A172 (cell line): ENCODE measurements around the gene PCDHGA2. TPM values are rescaled to one million over a fixed set of nuclear protein-coding genes. Genes with fewer than 3 reads are reported as not detected.
"Not testable (repeated sequence)": the region's sequence is repeated elsewhere in the genome, so short reads cannot be mapped to it uniquely, and the experiment has no call there.

Experiments
- DNase-seq: peaks from one replicate; pipeline ENCODE4 v3.0.0-alpha.2; 2015; ENCODE audit warnings: low spot score
- total RNA-seq: library from RNA; depleted of rRNA; stranded (reverse); fragments of >200 nt; shearing (Covaris generic); gene quantifications from 2 replicates; pipeline ENCODE4 v1.2.3, GENCODE V29; 2014; rRNA removed

Gene PCDHGA2
- total RNA-seq, 1 experiment from 2014 or later = 1.1 TPM

GRCh38 chr5:141382469-141383294, 44.1 kb downstream of the PCDHGA2 start, which contains the start of gene PCDHGA7:
Gene PCDHGA7 (plus strand): TSS chr5:141382742. CDS start chr5:141382900, 158 bp downstream.
- DNase-seq = no peak

DNA sequence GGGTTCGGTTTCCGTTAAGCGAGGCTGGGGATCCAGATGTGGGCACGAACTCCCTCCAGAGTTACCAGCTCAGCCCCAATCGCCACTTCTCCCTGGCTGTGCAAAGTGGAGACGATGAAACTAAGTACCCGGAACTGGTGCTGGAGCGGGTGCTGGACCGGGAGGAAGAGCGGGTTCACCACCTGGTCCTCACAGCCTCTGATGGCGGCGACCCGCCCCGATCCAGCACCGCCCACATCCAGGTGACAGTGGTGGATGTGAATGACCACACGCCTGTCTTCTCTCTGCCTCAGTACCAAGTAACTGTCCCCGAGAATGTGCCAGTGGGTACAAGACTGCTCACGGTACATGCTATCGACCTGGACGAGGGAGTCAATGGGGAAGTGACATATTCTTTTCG, 44.8 kb downstream of the PCDHGA2 start:
- no peak for DNase-seq

- DNase-seq = no peak
Measured at GRCh38 chr5:141384471-141385267, 46.1 kb downstream of the PCDHGA2 start.

GRCh38 chr5:141387557-141388311, 49.2 kb downstream of the PCDHGA2 start, which contains the start of gene PCDHGB4:
Gene PCDHGB4 (plus strand): TSS chr5:141387698. CDS start chr5:141387885, 187 bp downstream.
- DNase-seq = not testable (repeated sequence)

DNA sequence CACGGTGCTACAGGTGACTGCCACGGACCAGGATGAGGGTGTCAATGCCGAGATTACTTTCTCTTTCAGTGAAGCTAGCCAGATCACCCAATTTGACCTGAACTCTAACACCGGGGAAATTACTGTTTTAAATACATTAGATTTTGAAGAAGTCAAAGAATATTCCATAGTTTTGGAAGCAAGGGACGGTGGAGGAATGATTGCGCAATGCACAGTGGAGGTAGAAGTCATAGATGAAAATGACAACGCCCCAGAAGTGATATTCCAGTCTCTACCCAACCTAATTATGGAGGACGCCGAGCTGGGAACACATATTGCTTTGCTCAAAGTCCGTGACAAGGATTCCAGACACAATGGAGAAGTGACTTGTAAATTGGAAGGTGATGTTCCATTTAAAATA, 50.1 kb downstream of the PCDHGA2 start:
- no peak for DNase-seq

DNA sequence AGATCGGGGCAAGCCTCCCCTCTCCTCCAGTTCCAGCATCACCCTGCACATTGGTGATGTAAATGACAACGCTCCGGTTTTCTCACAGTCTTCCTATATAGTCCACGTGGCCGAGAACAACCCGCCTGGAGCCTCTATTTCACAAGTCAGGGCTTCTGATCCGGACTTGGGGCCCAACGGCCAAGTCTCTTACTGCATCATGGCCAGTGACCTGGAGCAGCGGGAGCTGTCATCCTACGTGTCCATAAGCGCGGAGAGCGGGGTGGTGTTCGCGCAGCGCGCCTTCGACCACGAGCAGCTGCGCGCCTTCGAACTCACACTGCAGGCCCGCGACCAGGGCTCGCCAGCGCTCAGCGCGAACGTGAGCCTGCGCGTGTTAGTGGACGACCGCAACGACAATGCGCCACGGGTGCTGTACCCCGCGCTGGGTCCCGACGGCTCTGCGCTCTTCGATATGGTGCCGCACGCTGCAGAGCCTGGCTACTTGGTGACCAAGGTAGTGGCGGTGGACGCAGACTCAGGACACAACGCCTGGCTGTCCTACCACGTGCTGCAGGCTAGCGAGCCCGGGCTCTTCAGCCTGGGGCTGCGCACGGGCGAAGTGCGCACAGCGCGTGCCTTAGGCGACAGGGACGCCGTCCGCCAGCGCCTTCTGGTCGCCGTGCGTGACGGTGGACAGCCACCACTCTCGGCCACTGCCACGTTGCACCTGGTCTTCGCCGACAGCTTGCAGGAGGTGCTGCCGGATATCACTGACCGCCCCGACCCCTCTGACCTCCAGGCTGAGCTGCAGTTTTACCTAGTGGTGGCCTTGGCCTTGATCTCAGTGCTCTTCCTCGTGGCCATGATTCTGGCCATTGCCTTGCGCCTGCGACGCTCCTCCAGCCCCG, 50.8 kb downstream of the PCDHGA2 start:
- no peak for DNase-seq

DNA sequence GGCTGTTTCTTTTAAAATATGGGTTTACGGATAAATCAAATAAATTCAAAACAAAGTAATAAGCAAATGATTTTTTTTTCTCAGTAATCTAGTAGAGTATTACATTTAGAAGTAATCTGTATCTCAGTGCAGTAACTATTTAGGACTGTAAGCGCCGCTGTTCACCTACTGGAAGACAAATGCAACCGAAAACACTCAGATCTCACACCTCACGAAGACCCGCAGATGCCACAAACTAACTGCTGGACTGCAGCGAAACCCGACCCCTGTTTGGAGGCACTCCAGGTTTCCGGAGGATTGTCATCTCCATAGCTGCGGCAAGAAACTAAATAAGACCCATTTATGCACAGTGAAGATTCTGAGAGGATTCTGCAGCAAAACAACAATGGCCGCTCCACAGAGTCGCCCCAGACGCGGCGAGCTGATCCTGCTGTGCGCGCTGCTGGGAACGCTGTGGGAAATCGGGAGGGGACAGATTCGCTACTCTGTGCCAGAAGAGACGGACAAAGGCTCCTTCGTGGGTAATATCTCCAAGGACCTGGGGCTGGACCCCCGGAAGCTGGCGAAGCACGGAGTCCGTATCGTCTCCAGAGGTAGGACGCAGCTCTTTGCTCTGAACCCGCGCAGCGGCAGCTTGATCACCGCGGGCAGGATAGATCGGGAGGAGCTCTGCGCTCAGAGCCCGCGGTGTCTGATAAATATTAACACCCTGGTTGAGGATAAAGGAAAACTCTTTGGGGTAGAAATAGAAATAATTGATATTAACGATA, 54.1 kb downstream of the PCDHGA2 start, which contains the start of gene PCDHGA8:
TSS of gene PCDHGA8 (plus strand) at position 205 of the 770 bp plus-strand sequence. CDS start at position 386, 181 bp downstream.
- DNase-seq = no peak

Other genes starting within 250 kb of the PCDHGA2 start
- 0.41 and 0.59 TPM in 2 replicates for gene PCDHB2, start 244.1 kb upstream of the PCDHGA2 start, total RNA-seq
- gene PCDHB3, start 238.3 kb upstream of the PCDHGA2 start, total RNA-seq = 19.9 and 22.0 TPM in 2 replicates
- 0.26 and 1.7 TPM in 2 replicates for gene PCDHB4, start 216.9 kb upstream of the PCDHGA2 start, total RNA-seq
- gene PCDHB5, start 203.6 kb upstream of the PCDHGA2 start, total RNA-seq = 45.5 and 52.8 TPM in 2 replicates
- 0.79 and 1.7 TPM in 2 replicates for gene PCDHB6, start 188.7 kb upstream of the PCDHGA2 start, total RNA-seq
- gene PCDHB7, start 166.1 kb upstream of the PCDHGA2 start, total RNA-seq = 5.2 and 6.9 TPM in 2 replicates
- gene PCDHB8, start 161.0 kb upstream of the PCDHGA2 start, total RNA-seq = 7.0 and 7.5 TPM in 2 replicates
- 4.2 and 7.9 TPM in 2 replicates for gene PCDHB16, start 156.4 kb upstream of the PCDHGA2 start, total RNA-seq
- 11.1 and 11.2 TPM in 2 replicates for gene PCDHB9, start 151.6 kb upstream of the PCDHGA2 start, total RNA-seq
- gene PCDHB10, start 146.4 kb upstream of the PCDHGA2 start, total RNA-seq = 3.9 and 7.1 TPM in 2 replicates
- gene PCDHB11, start 139.1 kb upstream of the PCDHGA2 start, total RNA-seq = 1.7 and 2.0 TPM in 2 replicates
- gene PCDHB12, start 130.0 kb upstream of the PCDHGA2 start, total RNA-seq = 0.69 and 2.5 TPM in 2 replicates
- 1.1 TPM in 2 replicates for gene PCDHB13, start 124.8 kb upstream of the PCDHGA2 start, total RNA-seq
- 17.6 and 18.2 TPM in 2 replicates for gene PCDHB14, start 115.4 kb upstream of the PCDHGA2 start, total RNA-seq
- gene PCDHB15, start 93.4 kb upstream of the PCDHGA2 start, total RNA-seq = 0.26 and 1.0 TPM in 2 replicates
- gene SLC25A2, start 34.7 kb upstream of the PCDHGA2 start, total RNA-seq = not detected in 2 replicates
- gene TAF7, start 18.0 kb upstream of the PCDHGA2 start, total RNA-seq = 109 and 119 TPM in 2 replicates
- gene PCDHGA1, start 8.2 kb upstream of the PCDHGA2 start, total RNA-seq = 1.5 and 1.6 TPM in 2 replicates
- 0.14 TPM in 1 of 2 replicates, not detected in the other for gene PCDHGA3, start 5.1 kb downstream of the PCDHGA2 start, total RNA-seq
- 1.2 and 2.0 TPM in 2 replicates for gene PCDHGB1, start 11.3 kb downstream of the PCDHGA2 start, total RNA-seq
- 1.1 and 1.4 TPM in 2 replicates for gene PCDHGA4, start 16.3 kb downstream of the PCDHGA2 start, total RNA-seq
- 0.34 and 1.6 TPM in 2 replicates for gene PCDHGB2, start 21.2 kb downstream of the PCDHGA2 start, total RNA-seq
- 0.41 and 0.48 TPM in 2 replicates for gene PCDHGA5, start 25.4 kb downstream of the PCDHGA2 start, total RNA-seq
- gene PCDHGB3, start 31.5 kb downstream of the PCDHGA2 start, total RNA-seq = 0.81 and 1.7 TPM in 2 replicates
- gene PCDHGA6, start 35.1 kb downstream of the PCDHGA2 start, total RNA-seq = 1.9 and 2.5 TPM in 2 replicates
- gene PCDHGA7, start 44.0 kb downstream of the PCDHGA2 start, total RNA-seq = 0.69 TPM in 2 replicates
- 0.07 TPM in 2 replicates for gene PCDHGB4, start 48.9 kb downstream of the PCDHGA2 start, total RNA-seq
- gene PCDHGA8, start 53.9 kb downstream of the PCDHGA2 start, total RNA-seq = 0.05 and 0.31 TPM in 2 replicates
- 0.10 TPM in 1 of 2 replicates, not detected in the other for gene PCDHGB5, start 59.2 kb downstream of the PCDHGA2 start, total RNA-seq
- 2.8 and 3.4 TPM in 2 replicates for gene PCDHGA9, start 64.0 kb downstream of the PCDHGA2 start, total RNA-seq
- 0.10 and 0.33 TPM in 2 replicates for gene PCDHGB6, start 69.3 kb downstream of the PCDHGA2 start, total RNA-seq
- 4.7 and 5.3 TPM in 2 replicates for gene PCDHGA10, start 74.2 kb downstream of the PCDHGA2 start, total RNA-seq
- gene PCDHGB7, start 78.9 kb downstream of the PCDHGA2 start, total RNA-seq = 14.6 and 15.0 TPM in 2 replicates
- gene PCDHGA11, start 82.3 kb downstream of the PCDHGA2 start, total RNA-seq = 0.19 and 0.89 TPM in 2 replicates
- 0.31 TPM in 1 of 2 replicates, not detected in the other for gene PCDHGA12, start 91.7 kb downstream of the PCDHGA2 start, total RNA-seq
- 46.6 and 51.7 TPM in 2 replicates for gene PCDHGC3, start 137.2 kb downstream of the PCDHGA2 start, total RNA-seq
- gene PCDHGC4, start 146.3 kb downstream of the PCDHGA2 start, total RNA-seq = 0.22 TPM in 1 of 2 replicates, not detected in the other
- gene PCDHGC5, start 150.3 kb downstream of the PCDHGA2 start, total RNA-seq = 1.1 and 3.7 TPM in 2 replicates